GM19468 (cell line): ENCODE measurements around the gene WDR45B.
A peak's percentile ranks its signal among the peaks of the same experiment; 100 is the strongest.

Experiments
- ATAC-seq: cut with Tn5 transposase; IDR thresholded peaks from one replicate; pipeline ENCODE4 v1.9.1; 2021; ENCODE audit warnings: mild to moderate bottlenecking, moderate library complexity, moderate number of reproducible peaks; ENCODE audit not compliant: unreplicated experiment; ENCODE audit errors: extremely low read depth

WDR45B gene

DNA sequence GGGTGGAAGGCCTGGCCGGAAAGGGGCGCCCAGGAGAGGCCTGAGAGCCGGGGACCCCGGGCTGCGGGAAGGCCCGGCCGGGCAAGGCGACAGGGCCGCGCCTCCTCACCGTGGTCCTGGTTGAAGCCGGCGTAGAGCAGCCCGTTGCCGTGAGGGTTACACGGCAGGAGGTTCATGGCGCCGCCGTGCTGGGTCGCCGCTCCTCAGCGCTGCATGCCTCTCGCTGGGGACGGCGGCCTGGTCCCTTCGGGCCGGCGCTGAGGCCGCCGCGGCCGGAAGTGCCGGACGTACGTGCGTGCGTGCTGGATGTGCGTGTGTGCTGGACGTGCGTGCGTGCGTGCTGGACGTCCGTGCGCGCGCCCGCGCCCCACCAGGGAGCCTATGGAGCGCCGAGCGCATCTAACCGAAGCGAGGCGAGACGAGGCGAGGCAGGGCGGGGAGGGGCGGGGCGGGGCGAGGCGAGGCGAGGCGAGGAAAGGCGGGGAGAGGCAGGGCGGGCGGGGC is at the start of gene WDR45B:
Gene WDR45B (minus strand): TSS at position 280 of the 504 bp plus-strand sequence. CDS start 104 bp downstream, at position 176.
- ATAC-seq: peak; percentile 68

DNA sequence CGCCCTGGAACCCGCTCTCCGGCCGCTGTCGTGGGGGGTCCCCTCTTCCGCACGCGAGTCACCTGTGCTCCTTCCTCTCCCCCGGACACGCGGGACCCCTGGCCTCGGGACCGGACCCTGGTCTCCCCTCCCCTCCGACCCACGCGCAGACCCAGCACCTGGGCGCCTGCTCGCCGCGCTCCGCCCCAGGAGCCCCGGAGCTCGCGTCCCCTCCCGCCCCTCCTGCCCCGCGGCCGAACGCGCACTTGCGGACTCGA is 49.5 kb upstream of the WDR45B start:
- no peak for ATAC-seq

DNA sequence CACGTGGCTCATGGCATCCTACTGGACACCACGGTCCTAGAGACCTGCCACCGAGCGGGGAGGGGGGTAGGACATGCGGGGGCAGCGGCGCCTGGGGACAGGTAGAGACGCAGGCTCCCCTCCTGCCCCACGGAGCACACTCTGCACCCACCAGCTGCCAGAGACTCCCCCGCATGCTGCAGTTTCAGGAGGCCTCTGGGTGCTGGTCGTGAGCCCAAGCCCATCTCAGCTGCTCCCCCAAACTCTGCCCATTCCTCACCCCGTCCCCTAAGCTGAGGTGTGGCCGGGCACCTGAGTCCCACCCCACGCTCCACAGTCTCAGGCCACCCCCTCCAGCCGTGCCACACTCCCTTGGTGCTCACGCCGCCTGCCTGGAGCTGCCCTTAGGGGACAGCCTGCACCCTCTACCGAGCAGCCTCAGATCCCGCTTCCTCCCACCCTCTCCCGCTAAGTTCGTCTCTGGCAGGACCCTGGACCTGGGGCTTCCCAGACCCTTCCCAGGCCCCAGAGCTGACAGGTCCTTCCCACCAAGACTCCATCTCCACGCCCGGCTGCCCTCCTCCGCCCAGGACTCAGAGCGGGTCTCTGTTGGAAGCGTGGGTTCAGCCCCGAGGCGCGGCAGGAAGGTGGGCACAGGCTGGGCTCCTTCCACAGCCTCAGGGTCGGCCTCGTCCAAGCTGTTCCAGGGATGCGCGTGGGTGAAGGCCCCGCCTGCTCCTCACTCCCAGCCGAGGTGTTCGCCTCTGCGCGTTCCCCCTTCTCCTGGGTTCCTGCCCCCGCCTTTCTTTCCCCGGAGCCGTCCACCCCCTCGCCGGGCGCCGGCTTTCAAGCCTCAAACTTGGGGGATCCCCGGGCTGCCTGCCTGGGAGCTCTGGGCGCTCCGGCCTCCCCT is 48.9 kb upstream of the WDR45B start:
- no peak for ATAC-seq

DNA sequence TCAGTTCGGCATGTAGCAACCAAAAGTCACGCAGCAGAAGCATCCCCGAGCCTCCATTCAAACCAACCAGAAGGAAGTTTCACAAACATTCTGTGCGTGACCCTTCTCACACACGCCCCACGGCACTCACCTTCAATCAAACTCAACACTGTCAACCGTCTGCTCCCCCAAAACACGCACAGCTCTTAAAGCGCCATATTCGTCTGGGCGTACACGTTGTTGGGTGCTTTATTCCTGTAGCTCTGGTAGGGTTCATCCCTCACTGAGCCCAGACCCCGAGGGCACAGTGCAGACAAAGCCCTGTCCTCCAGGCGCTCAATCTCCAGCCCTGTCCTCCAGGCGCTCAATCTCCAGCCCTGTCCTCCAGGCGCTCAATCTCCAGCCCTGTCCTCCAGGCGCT is 48.0 kb upstream of the WDR45B start:
- no peak for ATAC-seq

DNA sequence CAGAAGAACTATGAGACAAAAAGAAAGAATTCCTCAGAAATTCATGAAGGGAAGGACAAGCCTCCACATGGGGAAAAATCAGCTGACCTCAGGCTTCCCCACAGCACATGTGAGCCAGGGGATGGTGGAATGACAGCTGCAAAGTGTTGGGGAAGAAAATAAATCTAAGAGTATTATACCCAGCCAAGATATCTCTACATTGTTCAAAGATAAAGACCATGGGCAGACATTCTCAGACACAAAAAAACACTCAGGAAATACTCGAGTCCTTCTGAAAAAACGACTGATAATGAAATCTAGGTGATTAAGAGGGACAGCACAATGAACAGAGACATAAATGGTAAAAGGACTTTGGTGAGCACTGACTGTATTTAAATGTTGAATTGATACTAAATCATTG is 46.4 kb upstream of the WDR45B start:
- no peak for ATAC-seq

DNA sequence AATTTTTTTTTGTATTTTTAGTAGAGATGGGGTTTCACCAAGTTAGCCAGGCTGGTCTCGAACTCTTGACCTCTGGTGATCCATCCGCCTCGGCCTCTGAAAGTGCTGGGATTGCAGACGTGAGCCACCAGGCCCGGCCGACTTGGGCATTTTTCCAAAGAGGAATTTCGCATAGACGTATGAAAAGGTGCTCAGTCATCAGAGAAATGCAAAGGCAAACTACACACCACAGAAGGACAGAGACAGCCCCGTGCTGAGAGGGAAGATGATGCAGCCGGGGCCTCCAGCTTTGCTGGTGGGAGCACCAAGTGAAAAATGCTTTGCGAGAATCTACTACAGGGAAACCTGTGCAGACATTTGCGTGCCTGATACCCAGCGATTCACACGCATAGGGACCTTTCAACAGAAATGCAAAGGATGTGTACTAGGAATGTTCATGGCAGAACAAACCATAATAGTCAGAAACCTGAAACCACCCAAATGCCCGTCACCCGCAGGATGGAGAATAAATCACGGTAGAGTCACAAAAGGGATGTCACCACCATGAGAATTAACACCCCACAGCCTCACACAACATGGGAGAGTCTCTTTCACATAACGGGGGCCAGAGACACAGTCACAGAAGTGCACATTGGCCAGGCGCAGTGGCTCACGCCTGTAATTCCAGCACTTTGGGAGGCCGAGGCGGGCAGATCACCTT is 45.1 kb upstream of the WDR45B start:
- ATAC-seq: no peak

DNA sequence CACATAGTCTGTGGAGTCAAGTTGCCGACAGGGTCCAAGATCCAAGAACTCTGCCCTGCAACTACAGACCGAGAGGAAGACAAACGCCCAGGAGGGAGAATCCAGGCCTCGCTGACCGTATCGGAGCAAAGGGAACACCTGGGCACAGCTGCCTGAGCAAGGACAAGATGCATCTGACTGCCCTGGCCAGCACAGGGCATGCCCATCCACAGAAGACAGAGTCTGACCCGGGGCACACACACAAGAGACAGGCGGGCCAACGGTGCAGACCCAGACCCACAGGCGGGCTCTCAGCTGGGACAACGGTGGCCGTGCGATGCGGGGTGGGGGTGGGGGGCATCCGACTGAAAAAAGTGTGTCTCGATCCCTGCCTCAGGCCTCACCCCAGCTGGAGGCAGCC is 44.0 kb upstream of the WDR45B start:
- ATAC-seq: no peak

DNA sequence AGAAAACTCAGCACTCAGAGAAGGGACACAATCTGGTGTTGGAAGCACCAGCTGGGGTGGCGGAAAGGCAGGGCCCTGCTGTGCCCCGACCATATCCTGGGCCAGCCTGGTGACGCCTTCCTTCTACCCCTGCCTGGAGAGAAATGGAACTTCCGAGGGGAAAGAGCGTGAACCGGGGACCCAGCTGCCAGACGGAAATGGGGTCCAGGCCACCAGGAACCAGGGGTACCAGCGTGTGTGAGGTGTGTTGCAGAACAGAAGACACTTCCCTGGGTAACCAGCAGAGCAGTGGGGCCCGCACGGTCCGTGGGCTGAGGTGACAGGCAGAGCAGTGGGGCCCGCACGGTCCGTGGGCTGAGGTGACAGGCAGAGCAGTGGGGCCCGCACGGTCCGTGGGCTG is 43.5 kb upstream of the WDR45B start:
- no peak for ATAC-seq

DNA sequence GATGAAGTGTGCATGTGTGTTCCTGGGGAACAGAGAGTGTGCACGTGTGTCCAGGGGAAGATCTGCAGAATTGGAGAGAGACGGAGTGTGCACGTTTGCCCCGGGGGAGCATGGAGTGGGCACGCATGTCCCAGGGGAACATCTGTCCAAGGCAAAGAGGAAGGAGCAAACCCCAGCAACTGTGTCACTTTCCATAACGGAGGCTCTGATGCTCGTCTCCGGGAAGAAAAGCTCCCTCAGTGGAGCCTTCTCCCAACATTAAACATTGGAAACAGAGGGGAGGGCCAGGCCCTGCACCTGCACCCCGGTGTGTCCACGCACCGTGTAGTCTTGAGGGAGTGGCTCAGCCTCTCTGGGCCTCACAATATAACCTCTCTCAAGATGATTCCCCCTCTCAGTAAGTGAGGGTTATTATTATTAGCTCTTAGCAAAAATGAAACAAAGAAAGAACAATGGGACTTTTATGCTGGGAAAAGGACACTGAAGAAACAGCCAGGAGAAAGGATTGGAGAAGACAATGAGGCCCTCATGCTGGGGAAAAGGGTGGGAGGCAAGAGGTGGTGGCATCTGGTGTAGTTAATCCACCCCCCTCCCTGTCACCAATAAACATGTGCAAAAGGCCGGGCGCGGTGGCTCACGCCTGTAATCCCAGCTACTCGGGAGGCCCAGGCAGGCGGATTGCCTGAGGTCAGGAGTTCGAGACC is 42.7 kb upstream of the WDR45B start:
- no peak for ATAC-seq

DNA sequence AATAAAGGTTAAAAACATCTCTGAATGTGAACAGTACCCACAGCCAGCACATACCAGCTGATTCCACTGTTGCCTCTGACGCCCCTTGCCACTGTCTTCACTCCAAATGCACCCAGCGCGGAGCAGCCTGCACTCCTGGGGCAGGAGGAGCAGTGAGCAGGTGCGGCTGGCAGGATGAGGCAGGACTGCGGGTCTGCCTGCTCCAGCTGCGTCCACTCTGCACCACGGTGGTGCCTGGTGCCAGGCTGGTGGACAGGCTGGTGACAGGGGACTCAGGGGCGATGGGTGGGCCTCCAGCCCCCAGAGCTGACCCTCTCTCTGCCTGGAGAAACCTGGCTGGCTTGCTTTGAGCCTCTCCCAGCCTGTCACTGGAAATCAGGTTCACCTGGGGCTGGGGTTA is 40.8 kb upstream of the WDR45B start:
- ATAC-seq: no peak

DNA sequence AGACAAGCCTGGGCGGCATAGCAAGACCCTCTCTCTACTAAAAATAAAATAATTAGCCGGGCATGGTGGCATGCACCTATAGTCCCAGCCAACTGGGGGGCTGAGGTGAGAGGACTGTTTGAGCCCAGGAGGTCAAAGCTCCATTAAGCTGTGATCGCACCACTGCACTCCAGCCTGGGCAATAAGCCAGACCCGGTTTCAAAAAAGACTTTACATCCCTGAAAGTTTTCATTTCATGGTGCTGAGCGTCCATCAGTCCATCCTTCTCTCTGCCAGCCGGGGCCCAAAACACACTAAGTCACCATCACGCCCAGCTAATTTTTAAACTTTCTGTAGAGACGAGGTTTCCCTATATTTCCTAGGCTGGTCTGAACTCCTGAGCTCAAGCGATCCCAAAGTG is 39.6 kb upstream of the WDR45B start:
- no peak for ATAC-seq

DNA sequence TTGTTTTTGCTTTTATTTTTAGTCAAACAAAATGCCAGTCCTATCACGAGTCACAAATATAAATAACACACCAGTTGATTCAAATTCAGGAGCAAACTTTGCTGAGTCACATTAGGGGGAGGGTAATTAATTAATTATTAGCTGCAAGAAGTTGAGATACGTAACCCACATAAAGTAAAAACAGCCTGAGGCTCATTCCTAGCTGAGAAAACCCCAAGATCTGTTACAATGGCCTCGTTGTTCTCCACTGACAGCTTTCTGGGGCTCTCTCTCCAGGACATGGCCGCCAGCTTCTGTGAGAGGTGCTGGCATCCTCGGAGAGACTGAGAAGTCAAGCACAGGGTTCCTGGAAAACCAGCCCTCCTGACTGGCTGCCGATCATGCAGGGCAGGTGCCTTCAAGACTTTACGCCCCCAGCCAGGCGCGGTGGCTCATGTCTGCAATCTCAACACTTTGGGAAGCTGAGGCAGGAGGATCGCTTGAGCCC is 39.2 kb upstream of the WDR45B start:
- ATAC-seq: no peak

DNA sequence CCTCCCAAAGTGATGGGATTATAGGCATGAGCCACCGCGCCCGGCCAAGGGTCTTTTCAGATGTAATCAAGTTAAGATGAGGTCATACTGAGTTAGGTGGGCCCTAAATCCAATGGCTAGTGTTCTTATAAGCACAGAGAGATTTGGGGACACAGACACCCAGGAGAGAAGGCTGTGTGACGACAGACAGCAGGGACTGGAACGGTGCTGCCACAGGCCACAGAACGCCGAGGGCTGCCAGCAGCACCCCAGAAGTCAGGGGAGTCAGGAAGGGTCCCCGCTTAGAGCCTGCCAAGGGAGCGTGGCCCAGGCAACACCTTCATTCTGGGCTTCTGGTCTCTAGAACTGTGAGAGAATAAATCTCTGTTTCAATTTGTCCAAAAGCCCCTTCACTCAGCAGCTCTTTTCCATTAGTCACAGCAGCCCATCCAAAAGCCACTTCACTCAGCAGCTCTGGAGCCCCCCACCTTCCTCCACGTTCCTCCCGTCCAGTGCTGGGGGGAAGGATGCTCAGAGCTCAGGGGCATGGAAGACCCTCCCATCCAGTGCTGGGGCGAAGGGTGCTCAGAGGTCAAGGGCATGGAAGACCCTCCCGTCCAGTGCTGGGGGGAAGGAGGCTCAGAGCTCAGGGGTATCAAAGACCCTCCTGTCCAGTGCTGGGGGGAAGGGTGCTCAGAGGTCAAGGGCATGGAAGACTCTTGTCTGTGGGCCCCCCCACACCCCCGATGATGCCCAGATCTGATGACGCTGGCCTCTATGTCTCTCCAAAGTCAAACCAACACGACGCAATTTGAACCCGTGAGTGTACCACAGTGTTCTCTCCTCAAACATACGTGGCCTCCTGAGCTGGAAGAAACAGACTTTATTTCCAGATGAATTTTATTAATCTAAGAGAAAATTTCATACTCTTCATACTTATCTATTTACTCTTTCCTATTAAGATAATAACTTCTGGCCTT is 38.4 kb upstream of the WDR45B start:
- ATAC-seq: no peak

DNA sequence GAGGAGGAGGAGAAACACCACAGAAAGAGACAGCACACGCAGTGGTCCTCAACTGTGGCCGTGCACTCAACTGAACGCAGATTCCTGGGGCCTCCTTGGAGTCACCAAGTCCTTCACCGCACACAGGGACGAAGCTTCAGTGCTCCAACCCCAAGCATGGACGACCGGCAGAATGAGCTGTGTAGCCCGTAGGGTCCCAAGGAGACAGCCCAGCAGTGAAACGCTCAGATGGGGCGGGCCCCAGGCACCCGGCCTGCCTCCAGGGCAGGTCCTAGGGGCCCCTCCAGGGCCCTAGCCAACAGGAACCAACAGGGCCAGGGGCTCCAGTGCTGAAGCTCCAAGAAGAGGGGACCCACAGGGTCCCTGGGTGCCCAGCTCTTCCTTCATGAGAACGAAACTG is 37.0 kb upstream of the WDR45B start:
- no peak for ATAC-seq

DNA sequence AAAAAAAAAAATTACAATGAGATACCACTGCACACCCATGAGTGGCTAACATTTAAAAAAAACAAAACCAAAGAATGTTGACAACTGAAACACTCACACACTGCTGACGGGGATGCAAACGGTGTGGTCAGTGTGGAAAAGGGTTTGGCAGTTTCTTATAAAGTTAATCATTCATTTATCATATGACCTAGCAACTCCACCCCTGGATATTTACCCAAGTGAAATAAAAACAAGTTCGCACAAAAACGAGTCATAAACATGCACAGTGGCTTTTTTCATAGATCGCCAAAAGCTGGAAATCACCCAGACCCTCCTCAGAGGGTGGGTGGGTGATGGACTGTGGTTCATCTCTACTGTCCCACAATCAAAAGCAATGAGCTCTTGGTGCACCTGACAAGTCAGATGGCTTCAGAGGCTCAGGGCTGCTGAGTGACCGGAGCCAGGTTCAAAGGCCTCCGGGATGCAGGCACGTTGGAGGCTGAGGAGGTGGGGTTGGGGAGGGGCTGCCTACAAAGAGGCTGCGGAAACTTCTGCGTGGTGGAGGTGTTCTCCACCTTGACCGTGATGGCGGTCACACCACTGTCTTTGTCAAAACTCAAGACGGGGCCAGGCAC is 36.1 kb upstream of the WDR45B start:
- ATAC-seq: no peak

DNA sequence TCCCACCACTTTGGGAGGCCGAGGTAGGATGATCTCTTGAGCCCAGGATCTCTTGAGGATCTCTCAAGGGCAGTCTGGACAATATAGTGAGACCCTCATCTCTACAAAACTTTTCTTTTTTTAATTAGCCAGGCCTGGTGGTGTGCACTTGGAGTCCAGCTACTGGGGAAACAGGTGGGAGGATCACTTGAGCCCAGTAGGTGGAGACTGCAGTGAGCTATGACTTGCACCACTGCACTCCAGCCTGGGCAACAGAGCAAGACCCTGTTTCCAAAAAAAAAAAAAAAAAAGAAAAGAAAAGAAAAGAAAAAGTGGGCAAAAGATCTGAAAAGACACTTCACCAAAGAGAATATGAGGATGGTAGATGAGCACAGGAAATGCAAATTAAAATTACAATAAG is 35.3 kb upstream of the WDR45B start:
- ATAC-seq: no peak

DNA sequence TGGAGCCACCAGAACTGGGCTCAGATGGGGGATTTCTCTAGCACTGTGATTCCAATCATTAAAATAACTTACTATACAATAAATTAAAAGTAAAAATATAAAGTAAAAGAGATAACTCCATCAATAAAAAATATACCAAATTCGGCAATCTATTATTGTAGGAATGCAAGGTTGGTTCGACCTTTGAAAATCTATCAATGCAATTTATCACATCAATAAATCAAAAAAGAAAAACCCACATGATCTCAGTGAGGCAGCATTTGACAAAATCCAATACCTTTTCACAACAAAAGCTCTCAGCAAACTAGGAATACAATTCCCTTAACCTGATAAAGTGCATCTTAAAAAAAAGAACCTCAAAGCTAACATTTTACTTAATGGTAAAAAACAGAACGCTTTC is 33.3 kb upstream of the WDR45B start:
- ATAC-seq: no peak

DNA sequence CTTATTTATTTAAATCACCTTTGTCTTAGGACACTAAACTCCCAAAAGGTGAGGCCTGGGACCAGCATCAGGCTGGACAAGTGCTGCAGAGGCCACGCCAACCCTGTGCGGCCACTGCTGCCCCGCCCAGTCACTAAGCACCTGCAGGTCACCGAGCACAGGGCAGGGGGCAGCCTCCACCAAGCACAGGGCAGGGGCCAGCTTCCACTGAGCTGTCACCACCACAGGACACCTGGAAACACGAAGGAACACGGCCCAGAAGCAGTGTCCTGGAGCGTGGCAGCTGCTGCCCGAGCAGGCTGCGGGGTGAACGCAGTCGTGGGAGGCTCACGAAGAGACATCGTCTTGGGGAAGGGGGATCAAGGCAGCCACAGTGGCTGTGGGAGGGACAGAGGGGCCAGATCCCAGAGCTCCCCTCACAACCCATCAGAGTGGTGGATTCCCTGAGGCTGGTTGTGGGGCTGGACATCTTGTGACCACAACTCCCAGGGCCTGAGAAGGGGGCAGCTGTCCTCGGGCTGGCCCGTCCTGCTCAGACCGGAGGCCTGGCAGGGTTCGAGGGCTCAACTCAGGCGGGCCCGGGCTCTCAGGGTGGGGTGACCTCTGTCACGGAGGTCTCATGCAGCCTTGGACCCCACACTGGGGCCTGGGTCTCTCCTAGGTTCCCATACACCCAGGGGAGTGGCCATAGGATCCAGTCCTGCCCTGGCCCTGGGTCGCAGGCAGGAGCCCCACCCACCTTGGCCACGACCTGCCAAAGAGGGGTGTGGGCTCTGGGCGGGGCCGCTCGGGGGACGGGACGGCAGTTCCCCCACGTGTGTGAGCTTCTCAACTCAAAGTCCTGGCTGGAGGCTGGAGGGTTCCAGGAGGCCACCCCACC is 31.6 kb upstream of the WDR45B start:
- no peak for ATAC-seq
